Upper lobe of left lung (tissue), 4 donors: Measurements from ENCODE around the gene MDN1.
"Not testable (repeated sequence)": the region's sequence is repeated elsewhere in the genome, so short reads cannot be mapped to it uniquely, and the experiment has no call there.

ENCODE experiments used
- EP300 ChIP-seq, 4 donors: sonication (generic); formaldehyde crosslinking; IDR thresholded peaks; one replicate each; pipeline ENCODE4 v1.5.1; 2017; ENCODE audit warnings: antibody characterized with exemption in 4 of 4, control low read depth in 2 of 4
- POLR2A ChIP-seq, 4 donors: fragments of 450-650 bp; IDR thresholded peaks; one replicate each; pipeline ENCODE4 v1.5.1; 2016 to 2017; ENCODE audit warnings: antibody characterized with exemption in 4 of 4, mild to moderate bottlenecking in 2 of 4
- POLR2AphosphoS5 ChIP-seq, 2 donors: sonication (generic); formaldehyde crosslinking; IDR thresholded peaks; one replicate each; pipeline ENCODE4 v1.5.1; 2017; ENCODE audit warnings: antibody characterized with exemption in 2 of 2
- TF ChIP-seq, protein P1 (sequence below), 6 experiments: fragments of 450-650 bp in 4 of 6; fragments of 200-600 bp in 2 of 6; sonication (generic) in 2 of 6; IDR thresholded peaks; one replicate each; pipeline ENCODE4 v1.5.1; 2016 to 2019; ENCODE audit warnings: antibody characterized with exemption in 6 of 6

DNA sequence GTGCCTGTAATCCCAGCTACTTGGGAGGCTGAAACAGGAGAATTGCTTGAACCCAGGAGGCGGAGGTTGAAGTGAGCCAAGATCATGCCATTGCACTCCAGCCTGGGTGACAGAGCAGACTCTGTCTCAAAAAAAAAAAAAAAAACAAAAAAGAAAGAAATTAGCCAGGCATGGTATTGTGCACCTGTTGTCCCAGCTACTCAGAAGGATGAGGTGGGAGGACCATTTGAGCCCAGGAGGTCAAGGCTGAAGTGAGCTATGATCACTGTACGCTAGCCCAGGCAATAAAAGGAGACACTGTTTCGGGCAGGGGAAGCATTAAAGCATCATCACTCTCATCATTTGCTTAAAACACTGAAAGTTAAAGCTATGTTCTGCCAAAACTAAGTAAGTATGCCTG, 6.2 kb downstream of the MDN1 start:
- TF ChIP-seq POLR2A, POLR2AphosphoS5, EP300 (IDR thresholded peaks at IDR 0.05): not testable (repeated sequence)
- TF ChIP-seq, protein P1, sequence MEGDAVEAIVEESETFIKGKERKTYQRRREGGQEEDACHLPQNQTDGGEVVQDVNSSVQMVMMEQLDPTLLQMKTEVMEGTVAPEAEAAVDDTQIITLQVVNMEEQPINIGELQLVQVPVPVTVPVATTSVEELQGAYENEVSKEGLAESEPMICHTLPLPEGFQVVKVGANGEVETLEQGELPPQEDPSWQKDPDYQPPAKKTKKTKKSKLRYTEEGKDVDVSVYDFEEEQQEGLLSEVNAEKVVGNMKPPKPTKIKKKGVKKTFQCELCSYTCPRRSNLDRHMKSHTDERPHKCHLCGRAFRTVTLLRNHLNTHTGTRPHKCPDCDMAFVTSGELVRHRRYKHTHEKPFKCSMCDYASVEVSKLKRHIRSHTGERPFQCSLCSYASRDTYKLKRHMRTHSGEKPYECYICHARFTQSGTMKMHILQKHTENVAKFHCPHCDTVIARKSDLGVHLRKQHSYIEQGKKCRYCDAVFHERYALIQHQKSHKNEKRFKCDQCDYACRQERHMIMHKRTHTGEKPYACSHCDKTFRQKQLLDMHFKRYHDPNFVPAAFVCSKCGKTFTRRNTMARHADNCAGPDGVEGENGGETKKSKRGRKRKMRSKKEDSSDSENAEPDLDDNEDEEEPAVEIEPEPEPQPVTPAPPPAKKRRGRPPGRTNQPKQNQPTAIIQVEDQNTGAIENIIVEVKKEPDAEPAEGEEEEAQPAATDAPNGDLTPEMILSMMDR (IDR thresholded peaks at IDR 0.05), result not testable (repeated sequence)
